Measurements from ENCODE around the gene UBE2S. TPM values are rescaled to one million over a fixed set of nuclear protein-coding genes. Genes with fewer than 3 reads are reported as not detected.

UBE2S gene
- total RNA-seq, 1 donor from 2014 or later, result 34.6 TPM

GRCh38 chr19:55443045-55443823, 35.6 kb upstream of the UBE2S start, which contains the start of gene SHISA7:
SHISA7 (minus strand) TSS chr19:55443300; CDS start chr19:55442863, 437 bp downstream.
- Mint-ChIP-seq H3K36me3 (ENCODE audit: low read depth) (no peaks in the 10 kb centered on the region), H3K27ac (no peak within 1 kb of the TSS), H3K4me1 (peaks cover 17% of the 10 kb centered on the region), H3K27me3 (peaks cover 55% of the 10 kb centered on the region), H3K4me3 (no peak within 1 kb of the TSS), H3K9me3 (no peaks in the 10 kb centered on the region)
- DNase-seq (no peak), ATAC-seq (ENCODE audit: low read depth) (no peak)
- ChIA-PET POLR2A (interaction anchor here (0.6 to 1.7 kb wide), 2 partner anchors 36 to 170 kb away, joined by 4 read pairs; partner anchors contain the start of gene UBE2S), CTCF (no interaction called here)
- intact Hi-C loops (cut with micrococcal nuclease), result no loop called here
- TF ChIP-seq CTCF (IDR thresholded peaks at IDR 0.05), result no peak

GRCh38 chr19:55442372-55442961, 34.9 kb upstream of the UBE2S start:
- peaks cover 59% of the 10 kb centered on the region for H3K27me3 Mint-ChIP-seq

DNA sequence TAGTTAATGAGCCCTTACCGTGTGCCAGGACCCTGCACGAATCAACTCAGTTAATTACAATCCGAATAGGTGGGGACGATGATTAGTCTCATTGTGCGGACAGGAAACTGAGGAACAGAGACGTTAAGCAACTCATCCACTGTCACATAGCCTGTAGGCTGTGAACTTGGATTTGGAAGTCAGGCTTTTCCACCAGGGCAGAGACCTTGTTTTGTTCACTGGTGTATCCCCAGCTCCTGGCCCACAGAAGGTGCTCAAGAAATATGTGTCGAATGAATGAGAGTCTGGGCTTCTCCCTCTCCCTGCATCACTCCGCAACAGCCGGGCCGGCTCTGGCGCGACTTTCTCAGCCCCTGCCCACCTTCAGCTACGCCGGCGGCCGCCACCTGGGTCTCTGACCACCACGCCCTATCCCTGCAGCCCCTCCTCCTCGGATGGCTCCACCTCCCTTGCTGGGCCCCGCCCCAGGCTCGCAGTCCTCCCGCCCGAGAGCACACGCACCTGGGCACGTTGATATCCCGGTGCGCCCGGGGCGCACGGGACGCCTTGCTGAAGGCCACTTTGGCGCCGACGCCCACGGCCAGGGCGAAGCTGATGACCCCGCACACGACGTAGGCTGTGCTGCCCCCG, 34.2 kb upstream of the UBE2S start:
- POLR2A ChIA-PET, result interaction anchor here (0.7 to 1.7 kb wide), 2 partner anchors 20 to 34 kb away, joined by 3 to 4 read pairs; partner anchors contain the start of genes ISOC2 and UBE2S
- DNase-seq (no peak), ATAC-seq (ENCODE audit: low read depth) (peak; percentile 29)
- no peak overlapping the region for H3K27ac Mint-ChIP-seq
- TF ChIP-seq CTCF (IDR thresholded peaks at IDR 0.05), result no peak
- H3K4me3 Mint-ChIP-seq, result peak overlapping the region; percentile 32
- H3K36me3 Mint-ChIP-seq (ENCODE audit: low read depth), result no peaks in the 10 kb centered on the region
- CTCF ChIA-PET, result no interaction called here
- H3K9me3 Mint-ChIP-seq, result no peaks in the 10 kb centered on the region
- peaks cover 17% of the 10 kb centered on the region for H3K4me1 Mint-ChIP-seq
- intact Hi-C loops (cut with micrococcal nuclease), result no loop called here
- peaks cover 66% of the 10 kb centered on the region for H3K27me3 Mint-ChIP-seq

More at GRCh38 chr19:55442372-55442961, 34.9 kb upstream of the UBE2S start:
- no peak for TF ChIP-seq CTCF (IDR thresholded peaks at IDR 0.05)
- Mint-ChIP-seq H3K4me3 (no peak overlapping the region), H3K9me3 (no peaks in the 10 kb centered on the region), H3K36me3 (ENCODE audit: low read depth) (no peaks in the 10 kb centered on the region), H3K27ac (no peak overlapping the region), H3K4me1 (peaks cover 17% of the 10 kb centered on the region)
- ChIA-PET POLR2A (interaction anchor here (0.6 to 1.7 kb wide), 2 partner anchors 35 to 169 kb away, joined by 4 read pairs; partner anchors contain the start of gene UBE2S), CTCF (no interaction called here)
- ATAC-seq (ENCODE audit: low read depth), result peak; percentile 55
- DNase-seq, result no peak
- intact Hi-C loops (cut with micrococcal nuclease), result no loop called here

- ATAC-seq (ENCODE audit: low read depth), result peak; percentile 43
- Mint-ChIP-seq H3K4me1 (peaks cover 17% of the 10 kb centered on the region), H3K9me3 (no peaks in the 10 kb centered on the region), H3K27me3 (peaks cover 69% of the 10 kb centered on the region), H3K27ac (no peak overlapping the region), H3K4me3 (peak overlapping the region; percentile 32), H3K36me3 (ENCODE audit: low read depth) (no peaks in the 10 kb centered on the region)
- CTCF ChIA-PET, result no interaction called here
- POLR2A ChIA-PET, result interaction anchor here (0.7 to 1.7 kb wide), 2 partner anchors 20 to 34 kb away, joined by 3 to 4 read pairs; partner anchors contain the start of genes ISOC2 and UBE2S
- no peak for TF ChIP-seq CTCF (IDR thresholded peaks at IDR 0.05)
- intact Hi-C loops (cut with micrococcal nuclease), result no loop called here
- DNase-seq, result no peak
Observed at GRCh38 chr19:55441319-55441691, 33.7 kb upstream of the UBE2S start.

Data from activated B cell treated with CpG ODN at 0.5 μM for 24 hours (primary cell).